ENCODE data around the gene PTX3.

PTX3 gene

DNA sequence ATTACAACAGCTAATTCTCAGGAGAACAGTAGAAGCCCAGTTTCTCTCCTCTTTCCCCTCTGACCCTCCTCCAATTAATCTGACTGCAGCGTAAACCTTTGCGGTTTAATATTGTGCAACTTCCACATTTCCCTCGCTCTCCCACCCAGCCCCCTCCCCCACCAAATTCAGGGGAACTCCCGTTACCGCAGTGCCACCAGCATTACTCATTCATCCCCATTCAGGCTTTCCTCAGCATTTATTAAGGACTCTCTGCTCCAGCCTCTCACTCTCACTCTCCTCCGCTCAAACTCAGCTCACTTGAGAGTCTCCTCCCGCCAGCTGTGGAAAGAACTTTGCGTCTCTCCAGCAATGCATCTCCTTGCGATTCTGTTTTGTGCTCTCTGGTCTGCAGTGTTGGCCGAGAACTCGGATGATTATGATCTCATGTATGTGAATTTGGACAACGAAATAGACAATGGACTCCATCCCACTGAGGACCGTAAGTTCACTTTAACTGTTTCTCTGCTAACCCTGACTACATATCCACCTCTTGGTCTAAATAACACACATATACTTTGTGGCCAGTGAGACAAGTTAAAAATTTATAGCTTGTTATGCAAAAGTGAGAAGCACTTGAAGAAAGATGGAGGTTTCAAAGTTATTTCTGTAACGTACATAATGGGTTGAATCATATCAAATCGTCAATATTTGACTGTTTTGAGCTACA lies at the start of gene PTX3:
Gene PTX3, plus strand, starts transcription at position 268 of the 709 bp plus-strand sequence. Its CDS starts 84 bp downstream, at position 352.
- Histone ChIP-seq H3K27me3 (ENCODE audit: insufficient read depth, low read length, poor library complexity, severe bottlenecking) (no peaks in the 10 kb centered on the region), H3K4me2 (ENCODE audit: low read depth, low read length, poor library complexity, severe bottlenecking) (no peak within 1 kb of the TSS), H3K36me3 (ENCODE audit: insufficient read depth, low read length) (no peaks in the 10 kb centered on the region), H4K20me1 (ENCODE audit: insufficient read depth, low read length, poor library complexity, severe bottlenecking) (no peaks in the 10 kb centered on the region), H3K4me1 (ENCODE audit: insufficient read depth, low read length, poor library complexity, severe bottlenecking) (no peaks in the 10 kb centered on the region), H3K9ac (ENCODE audit: low read depth, low read length, poor library complexity, severe bottlenecking) (no peak within 1 kb of the TSS), H3K9me3 (ENCODE audit: insufficient read depth, low read depth, low read length) (no peaks in the 10 kb centered on the region), H2AFZ (ENCODE audit: low read length) (no peak within 1 kb of the TSS), H3K4me3 (ENCODE audit: low read length, poor library complexity, severe bottlenecking) (no peak within 1 kb of the TSS), H3K79me2 (ENCODE audit: insufficient read depth, low read length) (no peaks in the 10 kb centered on the region), H3F3A (ENCODE audit: low read depth) (no peaks in the 10 kb centered on the region), H3K9me2 (replicated peaks; ENCODE audit: low read depth, low read length) (no peaks in the 10 kb centered on the region)
- TF ChIP-seq, protein P1, sequence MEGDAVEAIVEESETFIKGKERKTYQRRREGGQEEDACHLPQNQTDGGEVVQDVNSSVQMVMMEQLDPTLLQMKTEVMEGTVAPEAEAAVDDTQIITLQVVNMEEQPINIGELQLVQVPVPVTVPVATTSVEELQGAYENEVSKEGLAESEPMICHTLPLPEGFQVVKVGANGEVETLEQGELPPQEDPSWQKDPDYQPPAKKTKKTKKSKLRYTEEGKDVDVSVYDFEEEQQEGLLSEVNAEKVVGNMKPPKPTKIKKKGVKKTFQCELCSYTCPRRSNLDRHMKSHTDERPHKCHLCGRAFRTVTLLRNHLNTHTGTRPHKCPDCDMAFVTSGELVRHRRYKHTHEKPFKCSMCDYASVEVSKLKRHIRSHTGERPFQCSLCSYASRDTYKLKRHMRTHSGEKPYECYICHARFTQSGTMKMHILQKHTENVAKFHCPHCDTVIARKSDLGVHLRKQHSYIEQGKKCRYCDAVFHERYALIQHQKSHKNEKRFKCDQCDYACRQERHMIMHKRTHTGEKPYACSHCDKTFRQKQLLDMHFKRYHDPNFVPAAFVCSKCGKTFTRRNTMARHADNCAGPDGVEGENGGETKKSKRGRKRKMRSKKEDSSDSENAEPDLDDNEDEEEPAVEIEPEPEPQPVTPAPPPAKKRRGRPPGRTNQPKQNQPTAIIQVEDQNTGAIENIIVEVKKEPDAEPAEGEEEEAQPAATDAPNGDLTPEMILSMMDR (conservative IDR thresholded peaks at IDR 0.05; ENCODE audit: low read length) = no peak
- no peak for TF ChIP-seq EZH2phosphoT487 (IDR thresholded peaks at IDR 0.05; ENCODE audit: borderline replicate concordance)

DNA sequence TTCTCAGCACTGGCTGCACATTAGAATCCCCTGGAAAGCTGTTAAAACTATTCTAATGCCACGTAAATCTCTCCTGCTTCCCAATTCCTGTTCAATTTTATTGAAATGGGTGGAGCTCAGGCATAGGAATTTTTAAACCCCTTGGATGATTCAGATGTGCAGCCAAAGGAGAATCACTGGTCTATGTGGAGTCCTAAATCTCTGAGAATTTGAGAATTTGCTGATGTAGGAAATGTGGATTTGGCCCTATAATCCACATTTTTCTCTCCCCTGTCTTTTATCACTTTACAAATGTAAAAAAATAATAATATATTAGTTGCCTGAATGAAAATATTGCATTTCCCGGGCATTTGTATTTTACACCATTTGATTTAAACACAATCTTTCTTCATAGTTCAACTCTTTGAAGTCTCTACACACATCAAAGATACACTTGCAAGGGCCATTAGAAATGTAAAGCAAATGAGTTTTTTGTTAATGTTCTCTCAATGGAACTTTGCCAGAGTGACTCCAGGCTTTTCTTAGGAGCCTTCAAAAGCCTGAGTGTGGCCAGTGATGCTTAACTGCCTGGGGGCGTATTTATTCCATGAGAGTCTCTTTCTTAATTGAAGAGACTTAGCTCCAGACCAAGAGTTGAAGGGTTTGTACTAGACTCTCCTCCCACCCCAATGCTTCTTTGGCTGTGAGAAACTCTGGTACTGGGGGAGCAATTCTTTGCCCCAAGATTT lies 48.8 kb upstream of the PTX3 start:
- no peaks in the 10 kb centered on the region for H3F3A ChIP-seq (ENCODE audit: low read depth)
- no peak overlapping the region for H3K4me2 ChIP-seq (ENCODE audit: low read depth, low read length, poor library complexity, severe bottlenecking)
- no peaks in the 10 kb centered on the region for H3K36me3 ChIP-seq (ENCODE audit: insufficient read depth, low read length)
- H3K9ac ChIP-seq (ENCODE audit: low read depth, low read length, poor library complexity, severe bottlenecking) = no peak overlapping the region
- H3K27me3 ChIP-seq (ENCODE audit: insufficient read depth, low read length, poor library complexity, severe bottlenecking) = no peaks in the 10 kb centered on the region
- no peaks in the 10 kb centered on the region for H4K20me1 ChIP-seq (ENCODE audit: insufficient read depth, low read length, poor library complexity, severe bottlenecking)
- no peaks in the 10 kb centered on the region for H3K9me2 ChIP-seq (replicated peaks; ENCODE audit: low read depth, low read length)
- no peaks in the 10 kb centered on the region for H3K79me2 ChIP-seq (ENCODE audit: insufficient read depth, low read length)
- no peak overlapping the region for H3K4me3 ChIP-seq (ENCODE audit: low read length, poor library complexity, severe bottlenecking)
- TF ChIP-seq, protein P1 (conservative IDR thresholded peaks at IDR 0.05; ENCODE audit: low read length) = no peak
- no peak for TF ChIP-seq EZH2phosphoT487 (IDR thresholded peaks at IDR 0.05; ENCODE audit: borderline replicate concordance)
- H3K9me3 ChIP-seq (ENCODE audit: insufficient read depth, low read depth, low read length) = no peaks in the 10 kb centered on the region
- H3K4me1 ChIP-seq (ENCODE audit: insufficient read depth, low read length, poor library complexity, severe bottlenecking) = no peaks in the 10 kb centered on the region
- no peak overlapping the region for H2AFZ ChIP-seq (ENCODE audit: low read length)

DNA sequence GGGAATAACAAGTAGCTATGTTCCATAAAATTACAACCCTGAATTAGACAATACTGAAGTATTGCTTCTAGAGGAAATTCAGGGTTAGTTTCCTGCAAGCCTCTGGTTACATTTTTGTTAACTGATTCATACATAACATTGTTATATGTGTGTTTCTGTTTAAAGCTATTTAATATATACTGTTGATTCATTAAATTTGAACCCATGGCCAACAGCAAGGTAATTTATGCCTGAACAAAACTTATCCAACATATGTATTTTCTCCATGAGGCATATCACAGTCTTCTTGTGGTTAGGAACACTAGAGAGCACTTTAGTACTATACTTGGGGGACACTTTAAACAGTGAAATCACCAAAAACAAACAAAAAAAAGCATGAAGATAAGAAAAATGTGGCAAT lies 47.7 kb upstream of the PTX3 start:
- Histone ChIP-seq H4K20me1 (ENCODE audit: insufficient read depth, low read length, poor library complexity, severe bottlenecking) (no peaks in the 10 kb centered on the region), H3K36me3 (ENCODE audit: insufficient read depth, low read length) (no peaks in the 10 kb centered on the region), H2AFZ (ENCODE audit: low read length) (no peak overlapping the region), H3K4me1 (ENCODE audit: insufficient read depth, low read length, poor library complexity, severe bottlenecking) (no peaks in the 10 kb centered on the region), H3K4me3 (ENCODE audit: low read length, poor library complexity, severe bottlenecking) (no peak overlapping the region), H3K27me3 (ENCODE audit: insufficient read depth, low read length, poor library complexity, severe bottlenecking) (no peaks in the 10 kb centered on the region), H3F3A (ENCODE audit: low read depth) (no peaks in the 10 kb centered on the region), H3K79me2 (ENCODE audit: insufficient read depth, low read length) (no peaks in the 10 kb centered on the region), H3K9ac (ENCODE audit: low read depth, low read length, poor library complexity, severe bottlenecking) (no peak overlapping the region), H3K9me3 (ENCODE audit: insufficient read depth, low read depth, low read length) (no peaks in the 10 kb centered on the region), H3K4me2 (ENCODE audit: low read depth, low read length, poor library complexity, severe bottlenecking) (no peak overlapping the region), H3K9me2 (replicated peaks; ENCODE audit: low read depth, low read length) (no peaks in the 10 kb centered on the region)
- TF ChIP-seq EZH2phosphoT487 (IDR thresholded peaks at IDR 0.05; ENCODE audit: borderline replicate concordance) = no peak
- TF ChIP-seq, protein P1 (conservative IDR thresholded peaks at IDR 0.05; ENCODE audit: low read length) = no peak
